Activated CD4-positive, alpha-beta memory T cell treated with anti-CD3 and anti-CD28 coated beads, Interleukin-2, amount 10 ng/mL, durations not matched to agents 7 days and 5 days (primary cell): ENCODE data around the gene PCSK7. TPM values are rescaled to one million over a fixed set of nuclear protein-coding genes. Genes with fewer than 3 reads are reported as not detected.

ENCODE experiments used
- CTCF ChIA-PET: fragments of 350-600 bp; sonication (Branson Sonifier 250); formaldehyde crosslinking; loops from one replicate; lab custom pipeline; 2021; ENCODE audit warnings: antibody characterized with exemption, inconsistent platforms; lab: Charles Lee
- POLR2A ChIA-PET: fragments of 350-600 bp; sonication (Branson Sonifier 250); formaldehyde crosslinking; loops from one replicate; lab custom pipeline; 2021; ENCODE audit warnings: antibody characterized with exemption; lab: Charles Lee
- DNase-seq: peaks from one replicate; pipeline ENCODE4 v3.0.0-alpha.2; 2020
- H3K27ac Mint-ChIP-seq: one replicate; pipeline ENCODE4 v1.8.0; 2021; ENCODE audit warnings: mild to moderate bottlenecking, mixed read lengths
- H3K27me3 Mint-ChIP-seq: one replicate; pipeline ENCODE4 v1.8.0; 2021; ENCODE audit warnings: mixed read lengths
- H3K36me3 Mint-ChIP-seq: one replicate; pipeline ENCODE4 v1.8.0; 2021; ENCODE audit warnings: low read depth, mixed read lengths
- H3K4me1 Mint-ChIP-seq: one replicate; pipeline ENCODE4 v1.8.0; 2021; ENCODE audit warnings: mixed read lengths
- H3K4me3 Mint-ChIP-seq: one replicate; pipeline ENCODE4 v1.8.0; 2021; ENCODE audit warnings: mild to moderate bottlenecking, mixed read lengths
- H3K9me3 Mint-ChIP-seq: one replicate; pipeline ENCODE4 v1.8.0; 2021; ENCODE audit warnings: mixed read lengths
- total RNA-seq, 2 experiments: library from RNA; stranded (reverse); gene quantifications; one replicate each; pipeline ENCODE4 v1.2.3, GENCODE V29; 2021

PCSK7 gene
- total RNA-seq, 2 experiments from 2014 or later = 181 to 182 TPM

- Mint-ChIP-seq H3K4me1 (peaks cover 29% of the 10 kb centered on the region), H3K36me3 (peaks cover 9% of the 10 kb centered on the region), H3K9me3 (no peaks in the 10 kb centered on the region), H3K4me3 (no peak overlapping the region), H3K27me3 (no peaks in the 10 kb centered on the region), H3K27ac (no peak overlapping the region)
- no peak for DNase-seq
- ChIA-PET CTCF (interaction anchor here (1.1 to 7.3 kb wide), 2 partner anchors 38 to 46 kb away, joined by 3 to 95 read pairs; partner anchors contain the start of genes PCSK7 and RNF214), POLR2A (interaction anchor here (2.5 to 5.1 kb wide), 2 partner anchors 10 to 48 kb away, joined by 13 to 42 read pairs; partner anchors contain the start of gene PCSK7)
These were observed 49.3 kb downstream of the PCSK7 start for GRCh38 chr11:117182551-117182935.

GRCh38 chr11:117181586-117182550 is 50.0 kb downstream of the PCSK7 start:
- H3K36me3 Mint-ChIP-seq = peaks cover 9% of the 10 kb centered on the region
- DNase-seq = no peak
- CTCF ChIA-PET = interaction anchor here (0.5 to 7.3 kb wide), 5 partner anchors 9 to 302 kb away, joined by 3 to 95 read pairs (median 6); partner anchors contain the start of genes PCSK7 and RNF214
- no peak overlapping the region for H3K27ac Mint-ChIP-seq
- no peak overlapping the region for H3K4me3 Mint-ChIP-seq
- no peaks in the 10 kb centered on the region for H3K9me3 Mint-ChIP-seq
- POLR2A ChIA-PET = interaction anchor here (1.0 to 6.0 kb wide), 5 partner anchors 9 to 49 kb away, joined by 3 to 50 read pairs (median 17); partner anchors contain the start of genes PAFAH1B2 and PCSK7
- H3K4me1 Mint-ChIP-seq = peaks cover 29% of the 10 kb centered on the region
- H3K27me3 Mint-ChIP-seq = no peaks in the 10 kb centered on the region

- ChIA-PET CTCF (interaction anchor here (0.7 to 7.3 kb wide), 17 partner anchors 8 to 409 kb away, joined by 3 to 95 read pairs (median 4); partner anchors contain the start of genes PAFAH1B2, PCSK7, RNF214 and TAGLN), POLR2A (interaction anchor here (1.0 to 6.0 kb wide), 6 partner anchors 8 to 147 kb away, joined by 3 to 50 read pairs (median 15); partner anchors contain the start of genes CEP164, PAFAH1B2 and PCSK7)
- DNase-seq = peak; percentile 76
- H3K9me3 Mint-ChIP-seq = no peaks in the 10 kb centered on the region
- peak overlapping the region; percentile 38 for H3K27ac Mint-ChIP-seq
- peaks cover 29% of the 10 kb centered on the region for H3K4me1 Mint-ChIP-seq
- H3K36me3 Mint-ChIP-seq = peaks cover 9% of the 10 kb centered on the region
- no peaks in the 10 kb centered on the region for H3K27me3 Mint-ChIP-seq
- H3K4me3 Mint-ChIP-seq = peak overlapping the region; percentile 3
These were observed 51.0 kb downstream of the PCSK7 start for GRCh38 chr11:117180661-117181585.

- POLR2A ChIA-PET = interaction anchor here (0.7 to 6.0 kb wide), 12 partner anchors 8 to 407 kb away, joined by 3 to 50 read pairs (median 5); partner anchors contain the start of genes BUD13, CEP164, PAFAH1B2 and PCSK7
- Mint-ChIP-seq H3K4me1 (peaks cover 29% of the 10 kb centered on the region), H3K27me3 (no peaks in the 10 kb centered on the region), H3K36me3 (peaks cover 9% of the 10 kb centered on the region), H3K27ac (peak overlapping the region; percentile 71), H3K9me3 (no peaks in the 10 kb centered on the region), H3K4me3 (peak overlapping the region; percentile 92)
- no peak for DNase-seq
- CTCF ChIA-PET = interaction anchor here (0.6 to 7.3 kb wide), 11 partner anchors 7 to 1750 kb away, joined by 3 to 95 read pairs (median 7); partner anchors contain the start of genes PAFAH1B2, PCSK7 and RNF214
These were observed 51.9 kb downstream of the PCSK7 start for GRCh38 chr11:117180020-117180419.

- Mint-ChIP-seq H3K9me3 (no peaks in the 10 kb centered on the region), H3K4me3 (peak overlapping the region; percentile 92), H3K4me1 (peaks cover 30% of the 10 kb centered on the region), H3K36me3 (peaks cover 8% of the 10 kb centered on the region), H3K27ac (peak overlapping the region; percentile 71), H3K27me3 (no peaks in the 10 kb centered on the region)
- CTCF ChIA-PET = interaction anchor here (0.6 to 7.3 kb wide), 11 partner anchors 7 to 1750 kb away, joined by 3 to 95 read pairs (median 6); partner anchors contain the start of genes APOA5, PAFAH1B2, PCSK7 and RNF214
- DNase-seq = peak; percentile 63
- POLR2A ChIA-PET = interaction anchor here (0.7 to 6.0 kb wide), 20 partner anchors 9 to 407 kb away, joined by 3 to 50 read pairs (median 3); partner anchors contain the start of genes BUD13, CEP164, PAFAH1B2 and PCSK7
These were observed 52.5 kb downstream of the PCSK7 start for GRCh38 chr11:117179048-117179999.

GRCh38 chr11:117178210-117179034 is 53.5 kb downstream of the PCSK7 start, which contains the start of gene SIDT2:
Gene SIDT2, plus strand, starts transcription at chr11:117178743. Its CDS starts 521 bp downstream, at chr11:117179264.
- Mint-ChIP-seq H3K4me1 (peaks cover 32% of the 10 kb centered on the region), H3K27ac (peak within 1 kb of the TSS; percentile 85), H3K4me3 (peak within 1 kb of the TSS; percentile 92), H3K36me3 (no peaks in the 10 kb centered on the region), H3K27me3 (no peaks in the 10 kb centered on the region), H3K9me3 (no peaks in the 10 kb centered on the region)
- POLR2A ChIA-PET = interaction anchor here (0.7 to 6.0 kb wide), 20 partner anchors 8 to 406 kb away, joined by 3 to 50 read pairs (median 4); partner anchors contain the start of genes BUD13, CEP164, PAFAH1B2 and PCSK7
- CTCF ChIA-PET = interaction anchor here (1.0 to 7.3 kb wide), 8 partner anchors 8 to 387 kb away, joined by 3 to 95 read pairs (median 6); partner anchors contain the start of genes APOA5, PAFAH1B2, PCSK7 and RNF214
- peak; percentile 93 for DNase-seq

GRCh38 chr11:117177534-117178209 is 54.2 kb downstream of the PCSK7 start:
- Mint-ChIP-seq H3K27me3 (no peaks in the 10 kb centered on the region), H3K27ac (peak overlapping the region; percentile 85), H3K36me3 (no peaks in the 10 kb centered on the region), H3K9me3 (no peaks in the 10 kb centered on the region), H3K4me1 (peaks cover 32% of the 10 kb centered on the region), H3K4me3 (peak overlapping the region; percentile 92)
- POLR2A ChIA-PET = interaction anchor here (1.2 to 6.0 kb wide), 6 partner anchors 11 to 324 kb away, joined by 3 to 50 read pairs (median 12); partner anchors contain the start of genes PAFAH1B2 and PCSK7
- no peak for DNase-seq
- CTCF ChIA-PET = interaction anchor here (3.5 to 7.3 kb wide), 2 partner anchors 32 to 51 kb away, joined by 39 to 95 read pairs; partner anchors contain the start of genes PAFAH1B2, PCSK7 and RNF214

- Mint-ChIP-seq H3K27ac (no peak overlapping the region), H3K27me3 (no peaks in the 10 kb centered on the region), H3K36me3 (peaks cover 5% of the 10 kb centered on the region), H3K9me3 (no peaks in the 10 kb centered on the region), H3K4me3 (no peak overlapping the region), H3K4me1 (peaks cover 31% of the 10 kb centered on the region)
- ChIA-PET CTCF (interaction anchor here (0.6 kb wide), 1 partner anchor 32 kb away, joined by 3 read pairs; the partner anchor contains the start of gene PAFAH1B2), POLR2A (interaction anchor here (6.0 kb wide), 1 partner anchor 31 kb away, joined by 50 read pairs; the partner anchor contains the start of gene PAFAH1B2)
- no peak for DNase-seq
These were observed 55.7 kb downstream of the PCSK7 start for GRCh38 chr11:117176186-117176585.

GRCh38 chr11:117175781-117176180 is 56.1 kb downstream of the PCSK7 start:
- no peak for DNase-seq
- no peaks in the 10 kb centered on the region for H3K27me3 Mint-ChIP-seq
- H3K27ac Mint-ChIP-seq = no peak overlapping the region
- H3K4me3 Mint-ChIP-seq = no peak overlapping the region
- ChIA-PET CTCF (interaction anchor here (0.6 kb wide), 1 partner anchor 32 kb away, joined by 3 read pairs; the partner anchor contains the start of gene PAFAH1B2), POLR2A (interaction anchor here (6.0 kb wide), 1 partner anchor 31 kb away, joined by 50 read pairs; the partner anchor contains the start of gene PAFAH1B2)
- peaks cover 8% of the 10 kb centered on the region for H3K36me3 Mint-ChIP-seq
- peaks cover 27% of the 10 kb centered on the region for H3K4me1 Mint-ChIP-seq
- no peaks in the 10 kb centered on the region for H3K9me3 Mint-ChIP-seq
